DMS153 treated with DMSO at 0.1 percent for 48 hours (cell line): Measurements from ENCODE around the gene INTS13.
"Not testable (repeated sequence)": the region's sequence is repeated elsewhere in the genome, so short reads cannot be mapped to it uniquely, and the experiment has no call there.

Experiments used
- DNase-seq: peaks from one replicate; lab custom pipeline; 2025; ENCODE audit not compliant: unreplicated experiment; lab: John Stamatoyannopoulos, UW

Gene INTS13, protein sequence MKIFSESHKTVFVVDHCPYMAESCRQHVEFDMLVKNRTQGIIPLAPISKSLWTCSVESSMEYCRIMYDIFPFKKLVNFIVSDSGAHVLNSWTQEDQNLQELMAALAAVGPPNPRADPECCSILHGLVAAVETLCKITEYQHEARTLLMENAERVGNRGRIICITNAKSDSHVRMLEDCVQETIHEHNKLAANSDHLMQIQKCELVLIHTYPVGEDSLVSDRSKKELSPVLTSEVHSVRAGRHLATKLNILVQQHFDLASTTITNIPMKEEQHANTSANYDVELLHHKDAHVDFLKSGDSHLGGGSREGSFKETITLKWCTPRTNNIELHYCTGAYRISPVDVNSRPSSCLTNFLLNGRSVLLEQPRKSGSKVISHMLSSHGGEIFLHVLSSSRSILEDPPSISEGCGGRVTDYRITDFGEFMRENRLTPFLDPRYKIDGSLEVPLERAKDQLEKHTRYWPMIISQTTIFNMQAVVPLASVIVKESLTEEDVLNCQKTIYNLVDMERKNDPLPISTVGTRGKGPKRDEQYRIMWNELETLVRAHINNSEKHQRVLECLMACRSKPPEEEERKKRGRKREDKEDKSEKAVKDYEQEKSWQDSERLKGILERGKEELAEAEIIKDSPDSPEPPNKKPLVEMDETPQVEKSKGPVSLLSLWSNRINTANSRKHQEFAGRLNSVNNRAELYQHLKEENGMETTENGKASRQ

DNA sequence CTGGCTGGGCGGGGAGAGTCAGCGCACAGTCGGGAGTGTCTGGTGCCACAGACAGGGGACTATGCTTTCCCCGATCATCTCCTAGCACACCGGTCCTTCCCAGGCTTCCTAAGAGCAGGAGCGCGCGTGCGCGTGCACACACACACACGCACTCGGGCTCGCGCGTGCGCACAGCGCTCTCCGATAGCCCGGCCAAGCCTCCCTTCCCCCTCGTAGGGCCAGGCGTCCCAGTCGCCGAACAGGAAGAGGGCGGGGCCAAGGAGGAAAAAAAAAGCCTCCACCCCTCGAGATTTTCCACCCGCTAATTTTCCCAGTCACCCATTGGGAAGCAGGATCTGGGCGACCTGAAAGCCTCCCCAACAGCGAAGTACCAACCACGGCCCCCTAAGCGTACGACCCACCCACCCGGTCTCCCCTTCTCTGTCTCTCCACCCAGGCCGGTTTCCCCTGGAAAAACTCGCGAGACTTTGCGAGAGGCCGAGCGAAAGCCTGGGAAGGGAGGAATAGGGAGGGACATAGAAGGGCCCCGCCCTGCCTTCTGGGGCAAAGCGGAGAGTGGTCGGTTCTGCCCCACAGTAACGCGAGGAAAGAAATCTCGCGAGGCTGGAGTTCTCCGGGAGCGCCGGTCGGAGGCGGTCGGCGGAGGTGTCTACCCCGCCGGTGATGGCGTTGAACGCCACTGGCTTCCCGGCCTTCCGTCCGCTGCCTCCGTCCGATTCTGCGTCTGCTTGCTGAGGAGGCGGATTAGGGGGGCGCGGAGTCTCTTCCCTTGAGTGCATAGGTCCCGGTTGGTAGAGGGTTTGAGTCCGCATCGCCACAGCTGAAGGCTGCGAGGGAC lies at the start of gene INTS13, which contains the start of gene FGFR1OP2:
INTS13 (minus strand) TSS at position 119 of the 838 bp plus-strand sequence. CDS start 1,178 bp downstream, outside the sequence.
FGFR1OP2 (plus strand) TSS at position 608 of the 838 bp plus-strand sequence. CDS start 15,689 bp downstream, outside the sequence.
- peak; percentile 96 for DNase-seq

DNA sequence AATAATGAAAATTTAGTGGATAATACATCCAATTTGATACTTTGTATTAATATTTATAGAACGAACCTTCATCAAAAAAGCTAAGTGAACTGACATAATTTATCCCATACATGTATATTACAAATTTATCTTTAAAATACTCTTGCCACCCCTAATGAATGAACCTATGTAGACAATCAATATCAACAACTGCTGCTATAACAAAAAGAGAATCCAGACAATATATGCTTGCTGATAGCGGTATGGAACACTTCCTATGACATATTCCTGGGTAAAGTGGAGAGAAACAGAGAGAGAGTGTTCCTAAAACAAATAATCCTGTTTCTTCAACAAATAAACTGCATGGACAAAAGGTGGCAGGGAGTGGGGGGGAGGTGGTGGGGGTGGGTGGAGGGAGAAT lies 45.1 kb upstream of the INTS13 start:
- no peak for DNase-seq

DNA sequence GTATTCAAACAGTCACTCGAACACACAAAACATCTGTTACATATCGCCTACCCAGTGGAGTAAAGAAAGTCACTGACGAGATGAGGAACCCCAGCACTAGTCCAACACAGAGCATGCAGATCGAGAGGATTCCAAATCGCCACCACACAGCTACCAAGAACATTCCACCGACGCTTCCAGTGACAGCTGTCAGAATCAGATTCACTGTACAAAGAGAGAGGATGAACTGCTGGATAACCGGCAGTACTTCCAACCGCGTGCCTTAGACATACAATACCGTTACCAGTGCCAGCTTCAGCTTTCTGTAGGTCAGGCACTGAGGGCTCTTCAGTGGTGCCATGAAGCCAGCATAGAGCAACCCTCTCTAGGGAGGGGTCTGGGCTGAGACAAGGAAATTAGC lies 42.0 kb upstream of the INTS13 start:
- no peak for DNase-seq

DNA sequence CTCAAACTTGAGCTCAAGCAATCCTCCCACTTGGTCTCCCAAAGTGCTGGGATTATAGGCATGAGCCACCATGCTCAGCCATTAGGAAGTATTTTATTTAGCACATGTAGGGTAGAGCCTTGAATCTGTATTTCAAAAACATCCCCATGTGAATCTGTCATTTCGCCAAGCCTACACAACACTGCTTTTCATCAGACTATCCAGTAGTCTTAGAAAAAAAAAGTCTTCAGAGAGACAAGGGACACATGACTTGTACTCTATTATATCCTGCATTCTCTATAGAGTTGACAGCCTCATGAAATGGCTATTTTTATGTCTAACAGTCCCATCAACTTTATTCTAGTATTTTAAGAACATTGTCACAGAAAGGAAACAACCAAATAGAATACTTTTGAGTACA lies 41.0 kb upstream of the INTS13 start:
- DNase-seq, result no peak

DNA sequence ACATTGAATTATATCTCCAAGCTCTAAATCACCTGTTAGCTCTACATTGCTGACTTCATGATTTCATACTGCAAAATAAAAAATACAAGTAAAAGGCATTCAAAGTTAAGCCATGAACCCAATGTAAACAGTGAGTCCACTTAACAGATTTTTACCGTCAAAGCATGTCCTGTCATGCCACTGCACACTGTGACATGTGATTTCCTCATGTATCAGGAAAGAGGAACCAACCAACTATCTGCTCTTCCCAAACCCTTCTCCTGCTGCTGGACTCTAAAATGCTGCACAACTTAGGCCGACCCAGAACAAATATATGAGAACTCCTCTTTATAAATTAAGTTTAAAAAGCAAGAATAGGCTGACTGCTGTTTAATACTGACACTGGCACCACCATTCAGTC lies 38.9 kb upstream of the INTS13 start:
- DNase-seq, result no peak

DNA sequence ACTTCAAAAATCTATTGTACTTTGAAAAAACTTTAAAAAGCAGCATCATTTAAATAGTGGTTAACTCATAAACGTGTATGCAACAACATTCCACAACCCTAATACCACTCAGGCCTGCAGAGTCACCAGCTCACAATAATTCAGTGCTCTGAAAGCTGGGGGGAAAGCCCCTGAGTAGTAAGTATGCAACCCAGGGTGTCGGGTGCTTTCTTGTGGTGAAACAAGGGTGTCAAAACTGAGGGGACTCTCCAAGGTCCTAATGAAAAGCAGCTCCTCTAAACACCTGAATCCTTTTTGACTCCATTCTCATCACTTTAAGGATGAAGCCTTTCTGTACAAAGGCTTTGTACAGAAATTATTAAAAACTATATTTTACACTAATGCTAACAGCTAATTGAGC lies 34.2 kb upstream of the INTS13 start:
- no peak for DNase-seq

DNA sequence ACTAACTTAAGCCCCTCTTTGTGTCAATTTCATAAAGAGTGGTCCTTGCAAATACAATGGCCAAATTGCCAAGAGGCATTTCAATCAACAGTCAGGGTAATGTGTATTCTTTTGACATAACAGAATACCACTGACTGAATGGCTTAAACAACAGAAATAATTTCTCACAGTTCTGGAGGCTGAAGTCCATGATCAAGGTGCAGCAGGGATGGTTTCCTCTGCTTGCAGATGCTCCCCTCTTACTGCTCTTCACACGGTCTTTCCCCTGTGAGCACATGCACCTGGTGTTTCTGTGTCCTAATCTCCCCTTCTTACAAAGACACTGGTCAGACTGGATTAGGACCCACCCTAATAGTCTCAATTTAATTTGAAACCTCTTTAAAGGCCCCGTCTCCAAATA lies 32.4 kb upstream of the INTS13 start:
- no peak for DNase-seq

DNA sequence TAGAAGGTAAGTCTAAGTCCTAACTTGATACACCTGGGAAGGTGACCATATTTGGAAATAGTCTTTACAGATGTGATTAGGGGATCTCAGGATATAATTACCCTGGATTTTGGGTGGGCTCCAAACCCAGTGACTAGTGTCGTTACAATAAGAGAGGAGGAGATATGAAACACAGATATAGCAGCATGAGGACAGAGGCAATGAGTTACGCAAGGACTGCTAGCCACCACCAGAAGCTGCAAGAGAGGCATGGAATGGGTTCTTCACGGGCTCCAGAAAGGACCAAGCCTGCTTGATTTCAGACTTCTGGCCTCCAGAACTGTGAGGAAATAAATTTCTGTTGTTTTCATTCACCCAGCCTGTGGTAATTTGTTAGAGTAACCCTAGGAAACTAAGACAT lies 29.1 kb upstream of the INTS13 start:
- no peak for DNase-seq

DNA sequence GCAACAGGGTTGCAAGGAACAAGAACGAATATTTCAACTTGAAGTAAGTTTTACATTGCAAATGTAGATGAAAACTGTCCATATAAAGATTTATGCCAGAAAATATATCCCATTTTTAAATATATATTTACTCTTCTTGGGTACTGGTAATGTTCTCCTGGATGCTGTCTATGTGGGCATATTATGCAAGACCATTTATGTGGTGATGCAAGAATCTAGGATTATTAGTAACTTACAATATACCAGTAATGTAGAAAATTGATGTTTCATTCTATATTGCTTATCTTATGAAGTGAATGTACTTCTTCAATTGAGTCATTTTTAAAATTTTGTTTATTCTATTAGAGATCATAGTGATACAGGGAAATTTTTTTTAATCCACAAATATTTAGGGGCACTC lies 25.6 kb upstream of the INTS13 start:
- DNase-seq, result no peak

DNA sequence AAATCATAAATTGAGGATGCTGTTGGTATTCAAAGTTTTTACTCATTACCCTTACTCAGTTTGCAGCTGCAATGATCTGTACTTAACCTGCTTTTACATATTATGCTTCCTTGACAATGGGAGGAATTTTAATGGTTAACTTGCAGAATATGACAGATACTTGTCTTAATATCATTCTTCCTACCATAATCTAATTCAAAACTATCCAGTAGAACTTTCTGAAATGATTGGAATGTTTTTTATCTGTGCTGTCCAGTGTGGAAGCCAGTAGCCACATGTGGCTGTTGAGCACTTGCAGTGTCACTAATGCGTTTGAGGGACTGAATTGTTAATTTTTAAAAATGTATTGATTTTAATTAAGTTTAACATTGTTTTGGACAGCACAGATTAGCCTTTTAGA lies 24.0 kb upstream of the INTS13 start:
- DNase-seq, result no peak

DNA sequence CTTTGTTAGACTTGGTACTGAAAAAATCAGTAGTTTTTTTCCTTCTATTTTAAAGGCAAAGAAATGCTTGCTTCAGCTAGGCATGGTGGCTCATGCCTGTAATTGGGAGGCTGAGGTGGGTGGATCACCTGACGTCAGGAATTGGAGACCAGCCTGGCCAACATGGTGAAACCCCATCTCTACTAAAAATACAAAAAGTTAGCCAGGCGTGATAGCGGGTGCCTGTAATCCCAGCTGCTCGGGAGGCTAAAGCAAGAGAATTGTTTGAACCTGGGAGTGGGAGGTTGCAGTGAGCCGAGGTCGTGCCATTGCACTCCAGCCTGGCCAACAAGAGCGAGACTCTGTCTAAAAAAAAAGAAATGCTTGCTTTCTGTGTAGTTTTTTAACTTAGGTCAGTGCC lies 23.6 kb upstream of the INTS13 start:
- DNase-seq, result not testable (repeated sequence)

DNA sequence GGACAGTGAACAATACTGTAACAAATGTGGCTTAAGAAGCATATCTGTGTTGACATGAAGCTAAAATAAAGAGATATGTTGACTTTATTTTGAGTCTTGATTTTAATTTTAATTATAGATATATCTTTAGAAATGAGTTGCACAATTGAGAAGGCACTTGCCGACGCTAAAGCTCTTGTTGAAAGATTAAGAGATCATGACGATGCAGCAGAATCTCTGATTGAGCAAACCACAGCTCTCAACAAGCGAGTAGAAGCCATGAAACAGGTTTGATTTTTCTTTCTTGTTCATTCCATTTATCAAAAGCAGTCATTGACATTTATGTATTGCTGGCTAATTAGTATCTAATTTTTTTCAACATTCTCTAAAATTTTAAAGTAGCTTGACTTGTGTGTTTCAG lies 16.2 kb upstream of the INTS13 start:
- no peak for DNase-seq

DNA sequence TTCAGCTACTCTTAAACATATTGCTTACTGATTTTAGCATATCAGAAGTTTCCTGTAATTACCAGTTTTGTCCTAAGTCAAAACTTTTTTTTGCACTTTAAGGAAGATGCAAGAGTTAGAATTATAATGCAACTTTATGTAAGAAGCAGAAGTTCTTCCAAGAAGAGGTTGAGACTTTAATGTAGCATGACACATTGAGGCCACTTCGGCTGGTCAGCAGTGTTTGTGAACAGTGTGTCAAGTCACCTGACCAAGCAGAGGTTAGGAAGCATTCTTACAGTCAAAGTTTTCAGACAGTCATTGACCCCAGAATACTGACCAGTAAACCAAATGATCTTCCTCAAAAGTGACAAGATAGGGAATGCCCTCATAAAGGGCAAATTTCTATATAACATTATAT lies 15.7 kb upstream of the INTS13 start:
- no peak for DNase-seq

DNA sequence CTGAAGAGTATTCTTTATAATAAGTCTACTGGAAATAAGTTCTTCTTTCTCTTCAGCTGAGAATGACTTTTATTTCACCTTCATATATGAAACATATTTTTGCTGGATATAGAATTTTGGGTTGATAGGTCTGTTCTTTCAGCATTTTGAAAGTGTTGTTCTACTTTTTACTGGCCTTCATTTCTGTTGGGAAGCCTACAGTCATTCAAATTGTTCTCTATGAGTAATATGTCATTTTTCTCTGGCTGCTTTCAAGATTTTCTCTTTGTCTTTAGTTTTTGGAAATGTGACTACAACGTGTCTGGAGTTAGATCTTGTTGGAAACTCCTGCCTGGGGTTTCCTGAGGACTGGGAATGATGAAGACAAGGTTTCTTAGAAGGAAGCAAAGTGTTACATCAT lies 10.5 kb upstream of the INTS13 start:
- DNase-seq, result no peak

DNA sequence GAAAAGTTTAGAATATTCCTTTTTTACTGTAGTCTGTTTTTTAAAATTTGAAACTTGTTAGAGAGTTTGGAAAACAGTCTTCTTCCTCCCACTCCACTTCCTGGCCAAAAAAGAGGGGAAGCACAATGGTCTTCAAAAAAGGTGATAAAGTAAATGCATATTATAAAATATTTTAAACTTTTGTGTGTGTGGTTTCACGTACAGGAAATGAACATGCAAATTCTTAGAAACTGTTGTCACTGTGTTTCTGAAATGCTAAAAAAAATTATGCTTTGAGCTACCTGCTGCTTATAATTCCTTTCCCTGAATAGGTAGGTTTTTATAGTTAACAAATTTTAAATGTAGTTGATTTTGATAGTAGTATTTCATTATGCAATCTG lies 3.4 kb upstream of the INTS13 start:
- no peak for DNase-seq

DNA sequence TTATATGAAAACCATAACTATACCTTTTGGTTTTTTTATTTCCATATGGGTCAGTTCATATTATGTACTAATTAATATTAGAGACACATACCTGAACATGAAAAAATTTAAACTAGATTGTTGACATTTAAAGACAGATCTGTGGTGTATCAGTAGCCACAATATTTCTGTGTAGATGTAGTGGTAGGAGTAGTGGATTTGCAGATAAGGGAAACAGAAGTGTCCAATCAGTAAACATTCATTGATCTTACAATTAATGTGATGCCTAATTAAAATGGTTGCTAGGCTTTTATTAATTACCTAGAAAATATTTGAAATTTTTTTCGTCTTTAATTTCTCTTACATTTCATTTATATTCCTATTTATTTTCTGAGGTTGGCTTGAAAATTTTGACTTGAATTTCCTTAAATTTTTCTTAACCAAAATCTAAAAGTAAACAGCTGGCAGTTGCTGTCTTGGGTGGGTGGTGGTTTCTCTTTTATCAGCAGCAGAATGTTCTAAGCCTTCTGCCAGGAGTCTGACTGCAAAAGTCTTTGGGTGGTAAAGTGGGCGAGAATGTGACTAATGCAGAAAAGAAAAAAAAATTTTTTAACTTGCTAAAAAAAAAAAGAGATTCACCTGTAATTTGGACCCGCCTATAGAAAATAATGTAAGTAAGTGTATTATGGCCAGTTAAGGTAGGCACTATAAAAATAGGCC lies 2.9 kb upstream of the INTS13 start:
- no peak for DNase-seq

DNA sequence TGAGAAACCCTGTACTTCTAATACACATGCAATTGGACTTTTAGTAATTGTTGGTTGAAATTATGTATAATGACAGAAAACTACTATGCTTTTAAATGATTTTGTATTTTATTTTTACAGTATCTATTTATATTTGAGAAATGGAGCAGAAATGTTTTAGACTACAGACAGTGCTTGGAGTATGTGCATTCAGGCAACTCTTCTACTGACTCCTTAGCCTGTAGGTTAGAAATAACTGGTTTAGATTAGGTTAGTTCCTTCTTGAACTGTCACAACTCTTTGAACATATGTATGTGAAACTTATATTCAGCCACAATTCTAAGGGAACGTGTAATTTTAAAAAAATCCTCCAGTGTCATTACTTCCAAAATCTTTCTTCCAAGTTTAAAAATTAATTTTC lies 2.2 kb upstream of the INTS13 start:
- DNase-seq, result no peak

DNA sequence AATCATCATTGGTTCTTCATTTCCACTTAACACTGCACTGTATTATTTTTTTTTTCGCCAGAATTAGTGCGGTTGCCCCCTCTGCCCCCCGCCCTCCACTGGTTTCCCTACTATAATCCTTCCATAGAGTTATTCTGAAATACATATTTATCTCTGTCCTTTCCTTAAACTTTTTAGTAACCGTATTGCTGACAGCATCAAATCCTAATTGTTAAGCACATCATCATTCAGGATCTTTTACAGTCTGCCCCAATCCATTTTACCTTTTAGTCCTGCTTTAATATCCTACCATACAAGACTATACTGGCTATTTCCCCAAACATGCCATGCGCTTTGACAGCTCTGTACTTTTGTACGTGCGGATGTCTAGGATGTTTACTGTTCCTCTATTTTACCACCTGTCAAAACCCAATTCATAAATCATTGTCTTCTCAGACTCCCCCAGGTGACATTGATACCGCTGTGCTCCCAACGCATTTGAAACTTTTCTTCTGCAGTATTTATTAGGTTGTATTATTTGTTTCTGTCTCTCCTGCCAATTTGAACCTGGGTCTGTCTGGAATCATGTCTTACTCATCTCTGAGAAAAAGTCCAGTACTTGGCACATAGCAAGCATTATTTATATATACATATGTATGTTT lies 1.5 kb upstream of the INTS13 start:
- no peak for DNase-seq

DNA sequence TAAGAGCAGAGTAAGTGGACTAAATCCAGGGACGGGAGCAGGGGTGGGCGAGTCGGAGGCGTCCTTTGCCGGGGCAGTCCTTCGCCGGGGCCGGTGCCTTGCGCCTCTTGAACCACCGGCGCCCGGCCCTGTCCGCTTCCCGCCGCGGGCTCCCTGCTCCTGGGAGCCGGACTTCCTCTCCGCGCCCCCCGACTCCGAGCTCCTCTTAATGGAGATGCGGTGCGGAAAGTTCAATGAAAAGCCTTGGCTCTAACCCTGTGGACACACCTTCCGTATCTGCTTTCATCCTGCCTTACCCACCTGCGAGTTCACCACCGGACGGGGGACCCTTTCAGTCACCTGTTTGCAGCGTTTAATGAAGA lies 901 bp upstream of the INTS13 start:
- DNase-seq, result no peak

DNA sequence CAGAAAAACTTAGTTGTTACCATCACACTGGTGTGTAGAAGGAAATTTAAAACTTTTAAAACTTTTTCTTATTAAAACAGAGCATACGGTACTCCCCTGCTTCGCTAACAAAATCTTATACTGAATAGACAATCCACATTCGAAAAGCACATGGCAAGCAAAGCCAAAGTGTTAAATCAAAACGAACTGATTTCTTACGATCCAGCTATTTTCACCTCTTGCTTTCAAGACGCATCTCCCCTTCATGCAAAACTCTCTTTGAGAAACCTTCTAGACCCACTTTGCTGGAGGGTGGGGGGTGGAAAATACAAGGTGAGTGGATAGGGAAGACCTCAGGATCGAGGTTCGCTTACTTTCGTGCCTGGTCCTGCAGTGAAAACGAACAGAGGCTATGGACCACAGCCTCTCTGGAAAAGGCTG lies 328 bp downstream of the INTS13 start:
- DNase-seq, result no peak
